Spleen (tissue), 7 donors: Measurements from ENCODE around the gene DYNC1LI1.

ENCODE experiments used
- POLR2A ChIP-seq, 3 donors: fragments of 450-650 bp; IDR thresholded peaks; one replicate each; pipeline ENCODE4 v1.5.1; 2017; ENCODE audit warnings: antibody characterized with exemption in 3 of 3, mild to moderate bottlenecking in 1 of 3
- POLR2AphosphoS5 ChIP-seq, 3 donors: sonication (generic); formaldehyde crosslinking; IDR thresholded peaks; one replicate each; pipeline ENCODE4 v1.5.1; 2017; ENCODE audit warnings: antibody characterized with exemption in 3 of 3
- TF ChIP-seq, protein P1 (sequence below), 11 experiments: fragments of 200-600 bp in 7 of 11; fragments of 450-650 bp in 4 of 11; sonication (generic) in 4 of 11; IDR thresholded peaks in 8 of 11; conservative IDR thresholded peaks in 3 of 11; 1 replicate in 7 of 11; 2 replicates in 4 of 11; pipeline versions ENCODE4 v1.4.0 to v1.8.0; 2016 to 2021; ENCODE audit warnings: antibody characterized with exemption in 11 of 11, inconsistent platforms in 4 of 11, mild to moderate bottlenecking in 1 of 11
- donor health status: DM: no; HTN: no; CAD: no; lungs with moderate emphysema.
- donor health status: DM: no; HTN: no; CAD: no.
- donor health status: DM: no; HTN: no; CAD: no.

DNA sequence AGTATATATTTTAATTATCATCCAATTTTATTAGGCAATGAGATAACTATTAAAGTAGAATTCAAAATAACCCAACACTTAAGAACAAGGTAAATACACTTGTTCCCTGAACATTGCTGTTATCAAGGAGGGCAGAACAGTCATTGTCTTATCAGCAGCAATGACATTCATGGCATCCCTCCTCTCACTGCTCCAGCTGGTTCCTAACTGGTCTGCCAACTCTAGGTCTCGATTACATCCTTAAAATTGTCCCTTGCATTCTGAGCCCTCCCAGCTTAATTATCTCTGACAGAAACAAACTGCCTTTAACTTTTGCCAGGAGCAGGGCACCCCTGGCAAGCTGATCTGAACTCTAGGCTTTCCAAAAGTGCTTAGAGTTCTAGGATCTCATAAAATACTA, 14.0 kb upstream of the DYNC1LI1 start:
- TF ChIP-seq, protein P1, sequence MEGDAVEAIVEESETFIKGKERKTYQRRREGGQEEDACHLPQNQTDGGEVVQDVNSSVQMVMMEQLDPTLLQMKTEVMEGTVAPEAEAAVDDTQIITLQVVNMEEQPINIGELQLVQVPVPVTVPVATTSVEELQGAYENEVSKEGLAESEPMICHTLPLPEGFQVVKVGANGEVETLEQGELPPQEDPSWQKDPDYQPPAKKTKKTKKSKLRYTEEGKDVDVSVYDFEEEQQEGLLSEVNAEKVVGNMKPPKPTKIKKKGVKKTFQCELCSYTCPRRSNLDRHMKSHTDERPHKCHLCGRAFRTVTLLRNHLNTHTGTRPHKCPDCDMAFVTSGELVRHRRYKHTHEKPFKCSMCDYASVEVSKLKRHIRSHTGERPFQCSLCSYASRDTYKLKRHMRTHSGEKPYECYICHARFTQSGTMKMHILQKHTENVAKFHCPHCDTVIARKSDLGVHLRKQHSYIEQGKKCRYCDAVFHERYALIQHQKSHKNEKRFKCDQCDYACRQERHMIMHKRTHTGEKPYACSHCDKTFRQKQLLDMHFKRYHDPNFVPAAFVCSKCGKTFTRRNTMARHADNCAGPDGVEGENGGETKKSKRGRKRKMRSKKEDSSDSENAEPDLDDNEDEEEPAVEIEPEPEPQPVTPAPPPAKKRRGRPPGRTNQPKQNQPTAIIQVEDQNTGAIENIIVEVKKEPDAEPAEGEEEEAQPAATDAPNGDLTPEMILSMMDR (IDR thresholded peaks at IDR 0.05 in 8 of 11, conservative IDR thresholded peaks at IDR 0.05 in 3 of 11) = no peak
- TF ChIP-seq POLR2A (IDR thresholded peaks at IDR 0.05) = no peak
- TF ChIP-seq POLR2AphosphoS5 (IDR thresholded peaks at IDR 0.05) = no peak
